GM18517 (cell line): Measurements from ENCODE around the gene MCC.
A peak's percentile ranks its signal among the peaks of the same experiment; 100 is the strongest.

Source experiments
- ATAC-seq: cut with Tn5 transposase; IDR thresholded peaks from one replicate; pipeline ENCODE4 v1.9.1; 2021; ENCODE audit warnings: mild to moderate bottlenecking, moderate library complexity; ENCODE audit not compliant: unreplicated experiment

MCC gene

DNA sequence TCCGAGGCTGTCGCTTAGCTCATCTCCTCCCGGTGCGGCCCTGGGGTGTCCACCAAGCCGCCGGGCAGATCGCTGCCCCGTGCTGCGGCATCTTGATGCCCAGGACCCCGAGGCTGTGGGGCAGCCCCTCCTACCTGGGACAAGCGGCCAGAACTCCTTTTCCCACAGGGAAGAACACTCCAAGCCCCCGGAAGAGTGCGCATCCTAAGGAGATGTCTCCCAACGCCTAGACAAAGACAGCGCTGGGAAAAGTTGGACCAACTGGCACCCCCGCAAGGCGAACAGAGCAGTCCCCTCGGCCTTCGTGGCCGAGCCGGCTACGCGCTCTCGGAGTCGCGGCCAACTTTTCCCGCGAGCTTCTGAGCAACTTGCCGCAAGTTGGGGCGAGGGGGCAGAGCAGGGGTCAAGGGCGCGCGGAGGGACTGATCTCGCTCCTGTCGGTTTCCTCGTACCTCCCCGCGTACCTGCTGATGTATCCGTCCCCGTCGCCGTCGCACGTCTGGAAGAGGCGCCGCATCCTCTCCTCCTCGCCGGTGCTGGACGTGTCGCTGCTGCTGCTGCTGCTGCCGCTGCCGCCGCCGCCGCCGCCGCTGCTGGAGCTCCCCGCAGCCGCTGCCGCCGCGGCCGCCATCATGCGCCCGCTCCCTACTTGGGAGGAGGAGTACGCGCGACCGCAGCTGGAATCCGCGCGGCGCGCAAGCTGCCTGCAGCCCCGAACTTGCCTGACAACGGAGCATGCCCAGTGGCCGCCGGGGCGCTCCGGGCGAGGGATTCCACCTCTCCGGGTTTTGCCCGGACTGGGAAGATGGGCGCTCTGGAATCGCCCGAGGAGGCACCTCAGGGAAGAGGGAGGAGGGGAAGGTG, at the start of gene MCC:
TSS of gene MCC (minus strand) at position 673 of the 864 bp plus-strand sequence.
- ATAC-seq = no peak

DNA sequence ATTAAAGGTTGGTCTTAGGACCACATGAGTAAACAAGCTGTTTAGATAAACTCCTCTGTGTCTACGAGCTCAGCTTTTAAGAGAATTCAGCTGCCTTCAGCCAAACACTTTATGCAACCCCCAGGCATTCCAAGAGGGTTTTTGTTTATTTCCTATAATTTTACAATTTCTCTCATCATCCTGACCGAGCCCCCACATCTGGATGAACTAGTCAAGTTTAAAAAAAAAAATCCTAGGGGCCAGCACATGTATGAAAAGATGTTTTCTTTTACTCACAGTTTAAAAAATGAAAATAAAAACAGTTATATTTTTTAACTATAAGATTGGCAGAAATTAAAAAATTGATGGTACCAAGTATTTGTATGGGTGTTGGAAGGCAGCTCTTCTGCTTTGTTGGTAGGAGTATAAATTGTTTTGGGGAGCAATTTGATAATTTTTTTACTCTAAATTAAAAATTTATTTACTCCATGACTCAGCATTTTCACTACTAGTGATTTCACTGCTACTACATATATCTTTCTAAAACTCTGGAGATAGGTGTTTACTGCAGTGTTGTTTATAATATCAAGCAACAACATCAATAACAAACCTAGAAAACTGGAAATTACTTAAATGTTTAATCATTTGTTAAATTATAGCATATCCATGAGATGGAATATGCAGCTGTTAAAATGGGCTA, 43.4 kb upstream of the MCC start:
- ATAC-seq = no peak

DNA sequence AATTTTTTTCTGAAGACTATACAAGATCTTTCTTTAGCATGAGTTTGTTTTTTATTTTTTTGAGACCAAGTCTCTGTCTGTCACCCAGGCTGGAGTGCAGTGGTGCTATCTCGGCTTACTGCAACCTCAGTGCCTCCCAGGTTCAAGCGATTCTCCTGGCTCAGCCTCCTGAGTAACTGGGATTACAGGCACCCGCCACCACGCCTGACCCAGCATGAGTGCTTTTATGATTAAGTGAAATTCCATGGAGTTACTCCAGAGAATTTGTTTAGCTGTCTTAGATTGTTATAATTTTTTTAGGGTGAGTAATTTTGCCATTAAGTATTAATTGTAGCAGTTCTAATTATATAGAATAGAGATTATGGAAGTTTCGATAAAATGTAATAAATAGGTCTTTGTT, 39.5 kb upstream of the MCC start:
- ATAC-seq = no peak

GRCh38 chr5:113526421-113526820, 38.2 kb upstream of the MCC start:
- no peak for ATAC-seq

- peak; percentile 52 for ATAC-seq
Measured at GRCh38 chr5:113524927-113525326, 36.7 kb upstream of the MCC start.

DNA sequence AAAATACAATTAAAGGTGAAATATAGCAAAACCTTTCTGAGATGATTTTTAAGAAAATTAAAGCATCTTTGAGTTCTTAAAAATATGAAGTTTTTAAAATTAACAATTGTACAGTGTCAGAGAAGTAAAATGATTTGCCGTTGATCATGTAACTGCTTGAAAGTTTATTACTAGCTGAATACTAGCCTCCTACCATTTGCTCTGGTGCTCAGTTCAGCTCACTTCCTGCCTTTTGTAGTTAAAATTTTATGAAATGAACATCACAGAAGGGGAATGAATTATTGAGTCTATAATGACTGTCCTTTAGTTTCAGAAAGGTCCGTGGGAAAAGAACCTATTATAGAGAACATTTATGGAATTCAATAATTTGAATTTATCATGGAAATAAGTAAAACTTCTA, 34.9 kb upstream of the MCC start:
- ATAC-seq = no peak

DNA sequence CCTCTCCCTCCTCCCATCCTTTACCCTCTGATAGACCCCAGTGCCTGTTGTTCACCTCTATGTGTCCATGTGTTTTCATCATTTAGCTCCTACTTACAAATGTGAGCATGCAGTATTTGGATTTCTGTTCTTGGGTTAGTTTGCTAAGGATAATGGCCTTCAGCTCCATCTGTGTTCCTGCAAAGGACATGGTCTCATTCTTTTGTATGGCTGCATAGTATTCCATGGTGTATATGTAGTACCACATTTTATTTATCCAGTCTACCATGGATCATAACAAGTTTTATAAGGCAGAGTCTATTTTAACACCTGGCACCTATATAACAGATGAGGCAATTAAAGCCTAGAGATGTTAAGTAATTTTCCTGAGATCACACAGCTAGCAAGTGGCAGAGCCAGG, 32.6 kb upstream of the MCC start:
- ATAC-seq = no peak

DNA sequence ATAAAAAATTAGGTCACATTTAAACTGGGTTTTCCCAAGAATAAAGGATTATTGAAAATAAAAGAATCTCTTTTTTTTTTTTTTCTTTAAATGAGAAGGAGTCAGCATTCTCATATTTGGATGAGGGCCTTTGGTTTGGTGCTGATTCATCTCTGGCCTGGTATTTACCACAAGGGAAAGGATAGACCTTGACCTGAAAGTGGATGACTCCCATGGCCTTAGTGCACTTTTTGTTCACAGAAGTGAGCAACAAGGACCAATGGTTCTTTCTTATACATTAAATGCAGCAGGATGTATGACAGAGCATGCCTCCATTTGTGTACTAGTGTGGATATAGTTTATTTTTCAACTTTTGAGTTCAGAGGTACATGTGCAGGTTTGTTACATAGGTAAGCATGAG, 32.2 kb upstream of the MCC start:
- ATAC-seq = peak; percentile 58

- ATAC-seq = no peak
Measured at GRCh38 chr5:113519412-113519811, 31.2 kb upstream of the MCC start.

GRCh38 chr5:113518884-113519283, 30.6 kb upstream of the MCC start:
- ATAC-seq = no peak

GRCh38 chr5:113514289-113514635, 26.0 kb upstream of the MCC start:
- ATAC-seq = peak; percentile 0

- ATAC-seq = peak; percentile 96
Measured at GRCh38 chr5:113513384-113514288, 25.4 kb upstream of the MCC start, which contains the start of gene YTHDC2. YTHDC2 (plus strand) TSS chr5:113513694; CDS start chr5:113513896, 202 bp downstream.

DNA sequence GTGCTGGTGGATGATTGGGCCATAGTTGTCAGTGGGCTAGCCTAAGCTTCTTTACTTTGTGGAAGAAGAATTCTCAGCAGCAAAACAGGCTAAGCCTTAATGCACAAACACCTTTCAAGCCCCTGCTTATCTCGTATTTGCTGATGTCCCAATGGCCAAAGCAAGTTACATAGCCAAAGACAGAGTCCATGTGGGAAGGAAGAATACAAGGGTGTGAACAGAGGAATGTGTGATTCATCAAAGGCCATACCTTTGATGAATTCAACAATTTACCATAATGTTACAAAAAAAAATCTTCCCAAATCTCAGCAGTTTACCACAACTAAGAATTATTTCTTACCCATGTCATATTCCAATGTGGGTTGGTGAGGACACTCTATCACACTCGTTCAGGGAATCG, 24.1 kb upstream of the MCC start:
- no peak for ATAC-seq

GRCh38 chr5:113510836-113511451, 22.7 kb upstream of the MCC start:
- no peak for ATAC-seq

DNA sequence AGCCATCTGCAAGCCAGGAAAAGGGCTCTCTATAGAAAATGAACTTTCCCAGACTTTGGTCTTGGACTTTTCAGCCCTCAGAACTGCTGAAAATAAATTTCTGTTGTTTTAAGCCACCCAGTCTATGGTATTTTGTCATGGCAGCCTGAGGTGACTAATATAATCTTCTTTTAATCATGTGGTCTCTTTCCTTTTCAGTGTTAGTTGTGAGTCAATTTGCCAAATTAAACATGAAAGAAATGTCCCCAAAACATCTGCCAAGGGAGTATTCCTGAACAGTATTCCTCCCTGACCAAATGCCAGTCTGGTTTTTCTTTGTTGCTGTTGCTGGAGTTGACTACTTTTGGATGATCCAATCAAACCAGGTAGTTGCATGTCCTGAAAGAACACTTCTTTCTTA, 20.5 kb upstream of the MCC start:
- ATAC-seq = no peak

- no peak for ATAC-seq
Measured at GRCh38 chr5:113507601-113508000, 19.3 kb upstream of the MCC start.

DNA sequence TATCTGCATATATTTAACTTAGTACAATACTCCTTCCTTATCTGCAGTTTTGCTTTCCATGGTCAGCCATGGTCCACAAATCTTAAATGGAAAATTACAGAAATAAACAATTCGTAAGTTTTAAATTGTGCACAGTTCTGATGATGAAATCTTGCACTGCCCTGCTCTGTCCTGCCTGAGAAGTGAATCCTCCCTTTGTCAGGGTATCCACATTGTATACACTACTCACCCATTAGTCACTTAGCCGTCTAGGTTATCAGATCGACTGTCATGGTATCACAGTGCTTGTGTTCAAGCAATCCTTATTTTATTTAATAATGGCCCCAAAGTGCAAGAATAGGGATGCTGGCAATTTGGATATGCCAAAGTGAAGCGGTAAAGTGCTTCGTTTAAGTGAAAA, 16.9 kb upstream of the MCC start:
- ATAC-seq = no peak

GRCh38 chr5:113503146-113503545, 14.9 kb upstream of the MCC start:
- ATAC-seq = no peak

- no peak for ATAC-seq
Measured at GRCh38 chr5:113502073-113502472, 13.8 kb upstream of the MCC start.

GRCh38 chr5:113495422-113495841, 7.2 kb upstream of the MCC start:
- no peak for ATAC-seq

GRCh38 chr5:113493446-113493845, 5.2 kb upstream of the MCC start:
- ATAC-seq = no peak
